ENCODE measurements around the gene SORBS1.

SORBS1 gene

GRCh38 chr10:95475827-95476468 lies 85.2 kb downstream of the SORBS1 start (continued):
- TF ChIP-seq ZNF518A (tag by site-specific recombination; conservative IDR thresholded peaks at IDR 0.05; ENCODE audit: low read depth) = no peak
- TF ChIP-seq PRDM6 (tag by site-specific recombination; IDR thresholded peaks at IDR 0.05) = peak; percentile 95
- no peak; the same call in 1 of the 2 replicates for TF ChIP-seq KLF1 (tag by site-specific recombination; IDR thresholded peaks at IDR 0.05)
- TF ChIP-seq, protein P1, sequence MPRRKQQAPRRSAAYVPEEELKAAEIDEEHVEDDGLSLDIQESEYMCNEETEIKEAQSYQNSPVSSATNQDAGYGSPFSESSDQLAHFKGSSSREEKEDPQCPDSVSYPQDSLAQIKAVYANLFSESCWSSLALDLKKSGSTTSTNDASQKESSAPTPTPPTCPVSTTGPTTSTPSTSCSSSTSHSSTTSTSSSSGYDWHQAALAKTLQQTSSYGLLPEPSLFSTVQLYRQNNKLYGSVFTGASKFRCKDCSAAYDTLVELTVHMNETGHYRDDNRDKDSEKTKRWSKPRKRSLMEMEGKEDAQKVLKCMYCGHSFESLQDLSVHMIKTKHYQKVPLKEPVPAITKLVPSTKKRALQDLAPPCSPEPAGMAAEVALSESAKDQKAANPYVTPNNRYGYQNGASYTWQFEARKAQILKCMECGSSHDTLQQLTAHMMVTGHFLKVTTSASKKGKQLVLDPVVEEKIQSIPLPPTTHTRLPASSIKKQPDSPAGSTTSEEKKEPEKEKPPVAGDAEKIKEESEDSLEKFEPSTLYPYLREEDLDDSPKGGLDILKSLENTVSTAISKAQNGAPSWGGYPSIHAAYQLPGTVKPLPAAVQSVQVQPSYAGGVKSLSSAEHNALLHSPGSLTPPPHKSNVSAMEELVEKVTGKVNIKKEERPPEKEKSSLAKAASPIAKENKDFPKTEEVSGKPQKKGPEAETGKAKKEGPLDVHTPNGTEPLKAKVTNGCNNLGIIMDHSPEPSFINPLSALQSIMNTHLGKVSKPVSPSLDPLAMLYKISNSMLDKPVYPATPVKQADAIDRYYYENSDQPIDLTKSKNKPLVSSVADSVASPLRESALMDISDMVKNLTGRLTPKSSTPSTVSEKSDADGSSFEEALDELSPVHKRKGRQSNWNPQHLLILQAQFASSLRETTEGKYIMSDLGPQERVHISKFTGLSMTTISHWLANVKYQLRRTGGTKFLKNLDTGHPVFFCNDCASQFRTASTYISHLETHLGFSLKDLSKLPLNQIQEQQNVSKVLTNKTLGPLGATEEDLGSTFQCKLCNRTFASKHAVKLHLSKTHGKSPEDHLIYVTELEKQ (tag by site-specific recombination; IDR thresholded peaks at IDR 0.05; ENCODE audit: borderline replicate concordance) = no peak
- TF ChIP-seq ZNF555 (tag by site-specific recombination; conservative IDR thresholded peaks at IDR 0.05) = no peak
- no peak for TF ChIP-seq ZFP3 (tag by site-specific recombination; IDR thresholded peaks at IDR 0.05; ENCODE audit: low read depth)
- no peak for TF ChIP-seq ZNF169 (tag by site-specific recombination; IDR thresholded peaks at IDR 0.05)
- TF ChIP-seq, protein P2, sequence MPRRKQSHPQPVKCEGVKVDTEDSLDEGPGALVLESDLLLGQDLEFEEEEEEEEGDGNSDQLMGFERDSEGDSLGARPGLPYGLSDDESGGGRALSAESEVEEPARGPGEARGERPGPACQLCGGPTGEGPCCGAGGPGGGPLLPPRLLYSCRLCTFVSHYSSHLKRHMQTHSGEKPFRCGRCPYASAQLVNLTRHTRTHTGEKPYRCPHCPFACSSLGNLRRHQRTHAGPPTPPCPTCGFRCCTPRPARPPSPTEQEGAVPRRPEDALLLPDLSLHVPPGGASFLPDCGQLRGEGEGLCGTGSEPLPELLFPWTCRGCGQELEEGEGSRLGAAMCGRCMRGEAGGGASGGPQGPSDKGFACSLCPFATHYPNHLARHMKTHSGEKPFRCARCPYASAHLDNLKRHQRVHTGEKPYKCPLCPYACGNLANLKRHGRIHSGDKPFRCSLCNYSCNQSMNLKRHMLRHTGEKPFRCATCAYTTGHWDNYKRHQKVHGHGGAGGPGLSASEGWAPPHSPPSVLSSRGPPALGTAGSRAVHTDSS (tag by site-specific recombination; IDR thresholded peaks at IDR 0.05) = no peak
- TF ChIP-seq ZBTB20 (tag by site-specific recombination; IDR thresholded peaks at IDR 0.05) = no peak
- TF ChIP-seq, protein P3, sequence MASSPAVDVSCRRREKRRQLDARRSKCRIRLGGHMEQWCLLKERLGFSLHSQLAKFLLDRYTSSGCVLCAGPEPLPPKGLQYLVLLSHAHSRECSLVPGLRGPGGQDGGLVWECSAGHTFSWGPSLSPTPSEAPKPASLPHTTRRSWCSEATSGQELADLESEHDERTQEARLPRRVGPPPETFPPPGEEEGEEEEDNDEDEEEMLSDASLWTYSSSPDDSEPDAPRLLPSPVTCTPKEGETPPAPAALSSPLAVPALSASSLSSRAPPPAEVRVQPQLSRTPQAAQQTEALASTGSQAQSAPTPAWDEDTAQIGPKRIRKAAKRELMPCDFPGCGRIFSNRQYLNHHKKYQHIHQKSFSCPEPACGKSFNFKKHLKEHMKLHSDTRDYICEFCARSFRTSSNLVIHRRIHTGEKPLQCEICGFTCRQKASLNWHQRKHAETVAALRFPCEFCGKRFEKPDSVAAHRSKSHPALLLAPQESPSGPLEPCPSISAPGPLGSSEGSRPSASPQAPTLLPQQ (tag by site-specific recombination; IDR thresholded peaks at IDR 0.05) = peak; percentile 31; the same call in 1 of the 2 replicates
- no peak for TF ChIP-seq ZNF157 (tag by site-specific recombination; IDR thresholded peaks at IDR 0.05)
- TF ChIP-seq ZNF280D (tag by site-specific recombination; IDR thresholded peaks at IDR 0.05) = no peak
- no peak; the same call in 1 of the 2 replicates for TF ChIP-seq ZNF121 (tag by site-specific recombination; IDR thresholded peaks at IDR 0.05)
- peak; percentile 92 for TF ChIP-seq ZNF449 (tag by site-specific recombination; IDR thresholded peaks at IDR 0.05)
- TF ChIP-seq SALL2 (tag by site-specific recombination; IDR thresholded peaks at IDR 0.05; ENCODE audit: borderline replicate concordance) = no peak
- no peak for TF ChIP-seq ZNF174 (tag by site-specific recombination; IDR thresholded peaks at IDR 0.05)
- TF ChIP-seq, protein P4, sequence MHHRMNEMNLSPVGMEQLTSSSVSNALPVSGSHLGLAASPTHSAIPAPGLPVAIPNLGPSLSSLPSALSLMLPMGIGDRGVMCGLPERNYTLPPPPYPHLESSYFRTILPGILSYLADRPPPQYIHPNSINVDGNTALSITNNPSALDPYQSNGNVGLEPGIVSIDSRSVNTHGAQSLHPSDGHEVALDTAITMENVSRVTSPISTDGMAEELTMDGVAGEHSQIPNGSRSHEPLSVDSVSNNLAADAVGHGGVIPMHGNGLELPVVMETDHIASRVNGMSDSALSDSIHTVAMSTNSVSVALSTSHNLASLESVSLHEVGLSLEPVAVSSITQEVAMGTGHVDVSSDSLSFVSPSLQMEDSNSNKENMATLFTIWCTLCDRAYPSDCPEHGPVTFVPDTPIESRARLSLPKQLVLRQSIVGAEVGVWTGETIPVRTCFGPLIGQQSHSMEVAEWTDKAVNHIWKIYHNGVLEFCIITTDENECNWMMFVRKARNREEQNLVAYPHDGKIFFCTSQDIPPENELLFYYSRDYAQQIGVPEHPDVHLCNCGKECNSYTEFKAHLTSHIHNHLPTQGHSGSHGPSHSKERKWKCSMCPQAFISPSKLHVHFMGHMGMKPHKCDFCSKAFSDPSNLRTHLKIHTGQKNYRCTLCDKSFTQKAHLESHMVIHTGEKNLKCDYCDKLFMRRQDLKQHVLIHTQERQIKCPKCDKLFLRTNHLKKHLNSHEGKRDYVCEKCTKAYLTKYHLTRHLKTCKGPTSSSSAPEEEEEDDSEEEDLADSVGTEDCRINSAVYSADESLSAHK (tag by site-specific recombination; IDR thresholded peaks at IDR 0.05) = peak; percentile 82

All from HEK293 (cell line).